ENCODE data around the gene DNAJB6. TPM values are rescaled to one million over a fixed set of nuclear protein-coding genes. Genes with fewer than 3 reads are reported as not detected.

The DNAJB6 gene
- total RNA-seq, 1 experiment from 2014 or later = 82.5 TPM

DNA sequence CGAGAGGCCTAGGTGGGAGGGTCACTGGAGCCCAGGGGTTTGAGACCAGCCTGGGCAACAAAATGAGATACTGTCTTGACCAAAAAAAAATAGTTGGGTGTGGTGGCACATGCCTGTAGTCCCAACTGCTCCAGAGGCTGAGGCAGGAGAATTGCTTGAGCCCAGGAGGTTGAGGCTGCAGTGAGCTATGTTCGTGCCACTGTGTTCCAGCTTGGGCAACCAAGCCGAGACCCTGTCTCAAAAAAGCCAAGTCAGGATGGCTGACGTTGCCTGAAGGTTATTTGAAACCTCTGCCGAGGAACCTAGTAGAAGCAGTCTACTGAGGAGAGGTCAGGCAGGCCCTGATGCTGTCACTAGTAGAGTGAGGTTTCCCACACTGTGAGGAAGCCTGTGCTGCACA is 22.8 kb downstream of the DNAJB6 start:
- POLR2A ChIA-PET = interaction anchor here (0.6 kb wide), 1 partner anchor 20 kb away, joined by 3 read pairs; no protein-coding TSS in a partner anchor
- no peak for ATAC-seq
- Histone ChIP-seq H4K20me1 (ENCODE audit: insufficient read depth) (peaks cover 29% of the 10 kb centered on the region; the same call in 1 of the 2 replicates), H3K4me1 (ENCODE audit: control insufficient read depth in 1 of 2, insufficient read depth in 2 of 2, low read length in 2 of 2) (peaks cover 0 to 12% of the 10 kb centered on the region in 2 experiments; a peak in 2 of 4 replicates), H3K79me2 (ENCODE audit: insufficient read depth, low read length) (peaks cover 100% of the 10 kb centered on the region), H3K4me3 (replicated peaks in 1 of 2; ENCODE audit: low read depth in 1 of 2, low read length in 2 of 2) (no peak overlapping the region), H2AFZ (ENCODE audit: low read depth, low read length, poor library complexity, severe bottlenecking) (no peak overlapping the region), H3K9ac (ENCODE audit: low read length) (no peak overlapping the region), H3K9me3 (ENCODE audit: control insufficient read depth in 1 of 2, insufficient read depth in 1 of 2, low read depth in 1 of 2, low read length in 2 of 2) (no peaks in the 10 kb centered on the region), H3K27ac (ENCODE audit: low read depth, low read length) (no peak overlapping the region), H3K4me2 (ENCODE audit: low read length) (no peak overlapping the region), H3K36me3 (ENCODE audit: control insufficient read depth in 1 of 2, insufficient read depth in 2 of 2, low read length in 2 of 2) (peaks cover 17 to 42% of the 10 kb centered on the region in 2 experiments; a peak in 3 of 4 replicates), H3K27me3 (ENCODE audit: insufficient read depth, low read length) (no peaks in the 10 kb centered on the region), H3K9me2 (ENCODE audit: insufficient read depth) (no peaks in the 10 kb centered on the region)
- TF ChIP-seq YY1 (IDR thresholded peaks at IDR 0.05; ENCODE audit: extremely low read depth, insufficient replicate concordance, low read depth, low read length) = no peak
- no peak for TF ChIP-seq JUND (IDR thresholded peaks at IDR 0.05)
- no peak for TF ChIP-seq EZH2phosphoT487 (IDR thresholded peaks at IDR 0.05; ENCODE audit: borderline replicate concordance)
- no peak for TF ChIP-seq EGR1 (IDR thresholded peaks at IDR 0.05; ENCODE audit: low read depth)
- no peak for TF ChIP-seq FOSL1 (IDR thresholded peaks at IDR 0.05; ENCODE audit: low read depth)
- TF ChIP-seq ZNF274 (IDR thresholded peaks at IDR 0.05; ENCODE audit: low read depth, low read length) = no peak
- TF ChIP-seq POLR2A (IDR thresholded peaks at IDR 0.05; ENCODE audit: borderline replicate concordance, extremely low read depth, insufficient read depth, insufficient read length) = no peak
- no peak for TF ChIP-seq CEBPB (IDR thresholded peaks at IDR 0.05; ENCODE audit: low read depth)
- TF ChIP-seq, protein P1, sequence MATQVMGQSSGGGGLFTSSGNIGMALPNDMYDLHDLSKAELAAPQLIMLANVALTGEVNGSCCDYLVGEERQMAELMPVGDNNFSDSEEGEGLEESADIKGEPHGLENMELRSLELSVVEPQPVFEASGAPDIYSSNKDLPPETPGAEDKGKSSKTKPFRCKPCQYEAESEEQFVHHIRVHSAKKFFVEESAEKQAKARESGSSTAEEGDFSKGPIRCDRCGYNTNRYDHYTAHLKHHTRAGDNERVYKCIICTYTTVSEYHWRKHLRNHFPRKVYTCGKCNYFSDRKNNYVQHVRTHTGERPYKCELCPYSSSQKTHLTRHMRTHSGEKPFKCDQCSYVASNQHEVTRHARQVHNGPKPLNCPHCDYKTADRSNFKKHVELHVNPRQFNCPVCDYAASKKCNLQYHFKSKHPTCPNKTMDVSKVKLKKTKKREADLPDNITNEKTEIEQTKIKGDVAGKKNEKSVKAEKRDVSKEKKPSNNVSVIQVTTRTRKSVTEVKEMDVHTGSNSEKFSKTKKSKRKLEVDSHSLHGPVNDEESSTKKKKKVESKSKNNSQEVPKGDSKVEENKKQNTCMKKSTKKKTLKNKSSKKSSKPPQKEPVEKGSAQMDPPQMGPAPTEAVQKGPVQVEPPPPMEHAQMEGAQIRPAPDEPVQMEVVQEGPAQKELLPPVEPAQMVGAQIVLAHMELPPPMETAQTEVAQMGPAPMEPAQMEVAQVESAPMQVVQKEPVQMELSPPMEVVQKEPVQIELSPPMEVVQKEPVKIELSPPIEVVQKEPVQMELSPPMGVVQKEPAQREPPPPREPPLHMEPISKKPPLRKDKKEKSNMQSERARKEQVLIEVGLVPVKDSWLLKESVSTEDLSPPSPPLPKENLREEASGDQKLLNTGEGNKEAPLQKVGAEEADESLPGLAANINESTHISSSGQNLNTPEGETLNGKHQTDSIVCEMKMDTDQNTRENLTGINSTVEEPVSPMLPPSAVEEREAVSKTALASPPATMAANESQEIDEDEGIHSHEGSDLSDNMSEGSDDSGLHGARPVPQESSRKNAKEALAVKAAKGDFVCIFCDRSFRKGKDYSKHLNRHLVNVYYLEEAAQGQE (IDR thresholded peaks at IDR 0.05; ENCODE audit: low read depth) = no peak
- TF ChIP-seq POLR2AphosphoS5 (IDR thresholded peaks at IDR 0.05; ENCODE audit: low read depth, low read length) = no peak
- TF ChIP-seq TCF7L2 (IDR thresholded peaks at IDR 0.05; ENCODE audit: borderline replicate concordance, extremely low read depth, insufficient read depth, insufficient read length) = no peak
- TF ChIP-seq, protein P2, sequence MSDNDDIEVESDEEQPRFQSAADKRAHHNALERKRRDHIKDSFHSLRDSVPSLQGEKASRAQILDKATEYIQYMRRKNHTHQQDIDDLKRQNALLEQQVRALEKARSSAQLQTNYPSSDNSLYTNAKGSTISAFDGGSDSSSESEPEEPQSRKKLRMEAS (IDR thresholded peaks at IDR 0.05) = no peak
- TF ChIP-seq ZFX (IDR thresholded peaks at IDR 0.05) = no peak
- no peak for TF ChIP-seq CBX3 (IDR thresholded peaks at IDR 0.05; ENCODE audit: low read depth)
- TF ChIP-seq SP1 (IDR thresholded peaks at IDR 0.05; ENCODE audit: low read depth) = no peak
- TF ChIP-seq, protein P3, sequence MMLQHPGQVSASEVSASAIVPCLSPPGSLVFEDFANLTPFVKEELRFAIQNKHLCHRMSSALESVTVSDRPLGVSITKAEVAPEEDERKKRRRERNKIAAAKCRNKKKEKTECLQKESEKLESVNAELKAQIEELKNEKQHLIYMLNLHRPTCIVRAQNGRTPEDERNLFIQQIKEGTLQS (IDR thresholded peaks at IDR 0.05) = no peak
- no peak for TF ChIP-seq RAD21 (IDR thresholded peaks at IDR 0.05; ENCODE audit: low read depth)
- TF ChIP-seq SIN3A (IDR thresholded peaks at IDR 0.05; ENCODE audit: low read depth) = no peak
- TF ChIP-seq, protein P4, sequence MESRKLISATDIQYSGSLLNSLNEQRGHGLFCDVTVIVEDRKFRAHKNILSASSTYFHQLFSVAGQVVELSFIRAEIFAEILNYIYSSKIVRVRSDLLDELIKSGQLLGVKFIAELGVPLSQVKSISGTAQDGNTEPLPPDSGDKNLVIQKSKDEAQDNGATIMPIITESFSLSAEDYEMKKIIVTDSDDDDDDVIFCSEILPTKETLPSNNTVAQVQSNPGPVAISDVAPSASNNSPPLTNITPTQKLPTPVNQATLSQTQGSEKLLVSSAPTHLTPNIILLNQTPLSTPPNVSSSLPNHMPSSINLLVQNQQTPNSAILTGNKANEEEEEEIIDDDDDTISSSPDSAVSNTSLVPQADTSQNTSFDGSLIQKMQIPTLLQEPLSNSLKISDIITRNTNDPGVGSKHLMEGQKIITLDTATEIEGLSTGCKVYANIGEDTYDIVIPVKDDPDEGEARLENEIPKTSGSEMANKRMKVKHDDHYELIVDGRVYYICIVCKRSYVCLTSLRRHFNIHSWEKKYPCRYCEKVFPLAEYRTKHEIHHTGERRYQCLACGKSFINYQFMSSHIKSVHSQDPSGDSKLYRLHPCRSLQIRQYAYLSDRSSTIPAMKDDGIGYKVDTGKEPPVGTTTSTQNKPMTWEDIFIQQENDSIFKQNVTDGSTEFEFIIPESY (IDR thresholded peaks at IDR 0.05; ENCODE audit: extremely low read depth, insufficient replicate concordance, low read length) = no peak
- BruUV-seq (replicated peaks) = no TSS peak
- CTCF ChIA-PET = no interaction called here
- RAD21 ChIA-PET (ENCODE audit: low non-redundant PET in 1 of 2, low total read pairs in 2 of 2, uncharacterized antibody in 2 of 2, unreplicated experiment in 2 of 2) = no interaction called here
- intact Hi-C loops (cut with micrococcal nuclease) = no loop called here
- no peak for DNase-seq (ENCODE audit: low read depth, low spot score)
